Activated naive CD4-positive, alpha-beta T cell treated with anti-CD3 and anti-CD28 coated beads for 36 hours (primary cell): Measurements from ENCODE around the gene ETFB. TPM values are rescaled to one million over a fixed set of nuclear protein-coding genes. Genes with fewer than 3 reads are reported as not detected.

Source experiments
- CTCF ChIA-PET: fragments of 350-600 bp; sonication (Branson Sonifier 250); formaldehyde crosslinking; loops from one replicate; lab custom pipeline; 2021; ENCODE audit warnings: antibody characterized with exemption; lab: Charles Lee
- DNase-seq: peaks from one replicate; pipeline ENCODE4 v3.0.0-alpha.2; 2020
- H3K27ac Mint-ChIP-seq: one replicate; pipeline ENCODE4 v1.8.0; 2021; ENCODE audit warnings: mild to moderate bottlenecking, mixed read lengths
- H3K27me3 Mint-ChIP-seq: one replicate; pipeline ENCODE4 v1.8.0; 2021; ENCODE audit warnings: low read depth, mixed read lengths
- H3K36me3 Mint-ChIP-seq: one replicate; pipeline ENCODE4 v1.8.0; 2021; ENCODE audit warnings: low read depth, mixed read lengths
- H3K4me1 Mint-ChIP-seq: one replicate; pipeline ENCODE4 v1.8.0; 2021; ENCODE audit warnings: low read depth, mixed read lengths
- H3K4me3 Mint-ChIP-seq: one replicate; pipeline ENCODE4 v1.8.0; 2021; ENCODE audit warnings: mild to moderate bottlenecking, moderate library complexity, mixed read lengths
- H3K9me3 Mint-ChIP-seq: one replicate; pipeline ENCODE4 v1.8.0; 2021; ENCODE audit warnings: mixed read lengths
- intact Hi-C: fragments of 100-400 bp; cut with micrococcal nuclease; formaldehyde crosslinking; loops from one replicate; pipeline ENCODE4 v1.15.1; 2023
- total RNA-seq, 2 experiments: library from RNA; stranded (reverse); gene quantifications; one replicate each; pipeline ENCODE4 v1.2.3, GENCODE V29; 2021

ETFB gene
- total RNA-seq, 2 experiments from 2014 or later = 118 to 128 TPM

- Mint-ChIP-seq H3K4me1 (peaks cover 65% of the 10 kb centered on the region), H3K36me3 (no peaks in the 10 kb centered on the region), H3K9me3 (peaks cover 3% of the 10 kb centered on the region), H3K27ac (peak overlapping the region; percentile 88), H3K4me3 (peak overlapping the region; percentile 60), H3K27me3 (no peaks in the 10 kb centered on the region)
- intact Hi-C loops = no loop called here
- CTCF ChIA-PET = no interaction called here
- no peak for DNase-seq
Measured at GRCh38 chr19:51371186-51371690, 5.0 kb upstream of the ETFB start.

GRCh38 chr19:51370230-51370629 lies 4.0 kb upstream of the ETFB start:
- H3K4me3 Mint-ChIP-seq = peak overlapping the region; percentile 48
- CTCF ChIA-PET = no interaction called here
- intact Hi-C loops = no loop called here
- H3K27me3 Mint-ChIP-seq = no peaks in the 10 kb centered on the region
- H3K4me1 Mint-ChIP-seq = peaks cover 61% of the 10 kb centered on the region
- no peak overlapping the region for H3K27ac Mint-ChIP-seq
- no peak for DNase-seq
- peaks cover 3% of the 10 kb centered on the region for H3K9me3 Mint-ChIP-seq
- no peaks in the 10 kb centered on the region for H3K36me3 Mint-ChIP-seq

DNA sequence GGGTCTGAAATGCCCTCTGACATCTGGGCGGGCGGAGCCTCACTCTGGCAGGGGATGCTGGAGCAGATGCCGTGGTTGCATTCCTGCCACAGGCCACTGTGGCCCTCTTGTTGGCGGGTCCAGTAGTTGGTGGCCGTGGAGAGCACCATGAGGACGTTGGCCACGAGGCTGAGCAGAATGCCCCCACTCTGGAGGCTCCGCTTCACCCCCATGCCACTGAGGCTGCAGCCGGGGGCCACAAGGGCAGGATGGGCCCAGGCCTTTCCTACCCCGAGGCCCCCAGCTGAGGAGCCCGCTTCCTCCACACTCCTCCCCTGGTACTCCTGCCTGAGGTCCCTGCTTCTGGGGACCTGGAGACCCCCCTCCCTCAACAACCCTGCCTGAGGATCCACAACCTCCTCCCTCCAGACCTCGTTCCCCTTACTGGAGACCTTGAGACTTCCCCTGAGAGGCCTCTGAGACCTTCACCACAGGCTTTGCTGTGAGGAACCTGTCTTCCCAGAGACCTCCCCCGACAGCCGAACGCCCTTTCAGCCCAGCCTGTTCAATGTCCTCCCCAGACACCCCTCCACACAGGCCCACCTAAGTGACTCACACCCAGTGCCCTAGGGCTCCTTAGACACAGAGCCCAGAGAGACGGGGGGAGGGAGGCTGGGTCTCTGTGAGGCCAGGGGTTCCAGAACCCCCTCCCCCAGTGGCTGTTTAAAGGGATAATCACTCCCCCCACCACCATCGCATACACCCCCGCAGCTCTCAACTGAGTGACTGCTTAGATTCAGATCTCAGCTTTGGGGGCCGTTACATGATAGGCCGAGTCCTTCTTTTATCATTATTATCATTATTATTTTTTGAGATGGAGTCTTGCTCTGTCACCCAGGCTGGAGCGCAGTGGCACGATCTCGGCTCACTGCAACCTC lies 2.4 kb upstream of the ETFB start, which contains the start of gene CLDND2:
Gene CLDND2 (minus strand): TSS at position 638 of the 917 bp plus-strand sequence. CDS start 426 bp downstream, at position 212.
- no peak for DNase-seq
- Mint-ChIP-seq H3K4me1 (peaks cover 58% of the 10 kb centered on the region), H3K36me3 (no peaks in the 10 kb centered on the region), H3K27ac (peak within 1 kb of the TSS; percentile 95), H3K4me3 (peak within 1 kb of the TSS; percentile 94), H3K9me3 (peaks cover under 1% of the 10 kb centered on the region), H3K27me3 (no peaks in the 10 kb centered on the region)
- intact Hi-C loops = loop anchor here (5.0 kb wide), 1 partner anchor 256 kb away; no protein-coding TSS in a partner anchor
- CTCF ChIA-PET = no interaction called here

- Mint-ChIP-seq H3K4me3 (peak overlapping the region; percentile 94), H3K9me3 (no peaks in the 10 kb centered on the region), H3K27me3 (no peaks in the 10 kb centered on the region), H3K4me1 (peaks cover 58% of the 10 kb centered on the region), H3K36me3 (no peaks in the 10 kb centered on the region), H3K27ac (peak overlapping the region; percentile 95)
- CTCF ChIA-PET = interaction anchor here (0.7 kb wide), 1 partner anchor 26 kb away, joined by 5 read pairs; the partner anchor contains the start of gene VSIG10L
- DNase-seq = peak; percentile 99
- intact Hi-C loops = loop anchor here (1.0 to 5.0 kb wide), 5 partner anchors 27 to 337 kb away; no protein-coding TSS in a partner anchor
Measured at GRCh38 chr19:51367565-51368365, 1.6 kb upstream of the ETFB start.

- DNase-seq = peak; percentile 55
- no peaks in the 10 kb centered on the region for H3K9me3 Mint-ChIP-seq
- H3K27me3 Mint-ChIP-seq = no peaks in the 10 kb centered on the region
- CTCF ChIA-PET = interaction anchor here (0.7 kb wide), 1 partner anchor 25 kb away, joined by 5 read pairs; the partner anchor contains the start of gene VSIG10L
- H3K27ac Mint-ChIP-seq = peak overlapping the region; percentile 95
- peaks cover 57% of the 10 kb centered on the region for H3K4me1 Mint-ChIP-seq
- peak overlapping the region; percentile 94 for H3K4me3 Mint-ChIP-seq
- intact Hi-C loops = loop anchor here (1.0 to 5.0 kb wide), 5 partner anchors 27 to 337 kb away; no protein-coding TSS in a partner anchor
- H3K36me3 Mint-ChIP-seq = no peaks in the 10 kb centered on the region
Measured at GRCh38 chr19:51367255-51367564, 1.0 kb upstream of the ETFB start.

- no peaks in the 10 kb centered on the region for H3K9me3 Mint-ChIP-seq
- H3K36me3 Mint-ChIP-seq = peaks cover 3% of the 10 kb centered on the region
- peak; percentile 98 for DNase-seq
- CTCF ChIA-PET = no interaction called here
- peaks cover 51% of the 10 kb centered on the region for H3K4me1 Mint-ChIP-seq
- peak overlapping the region; percentile 95 for H3K27ac Mint-ChIP-seq
- intact Hi-C loops = loop anchor here (1.0 to 5.0 kb wide), 5 partner anchors 27 to 338 kb away; no protein-coding TSS in a partner anchor
- H3K27me3 Mint-ChIP-seq = no peaks in the 10 kb centered on the region
- peak overlapping the region; percentile 94 for H3K4me3 Mint-ChIP-seq
Measured at GRCh38 chr19:51366389-51367254, 434 bp upstream of the ETFB start.

GRCh38 chr19:51365211-51365964 lies 800 bp downstream of the ETFB start:
- Mint-ChIP-seq H3K36me3 (peaks cover 3% of the 10 kb centered on the region), H3K27me3 (no peaks in the 10 kb centered on the region), H3K4me3 (peak overlapping the region; percentile 94), H3K4me1 (peaks cover 42% of the 10 kb centered on the region), H3K27ac (peak overlapping the region; percentile 95), H3K9me3 (no peaks in the 10 kb centered on the region)
- CTCF ChIA-PET = interaction anchor here (1.0 kb wide), 1 partner anchor 31 kb away, joined by 7 read pairs; no protein-coding TSS in a partner anchor
- intact Hi-C loops = loop anchor here (5.0 kb wide), 1 partner anchor 253 kb away; no protein-coding TSS in a partner anchor
- DNase-seq = peak; percentile 29

DNA sequence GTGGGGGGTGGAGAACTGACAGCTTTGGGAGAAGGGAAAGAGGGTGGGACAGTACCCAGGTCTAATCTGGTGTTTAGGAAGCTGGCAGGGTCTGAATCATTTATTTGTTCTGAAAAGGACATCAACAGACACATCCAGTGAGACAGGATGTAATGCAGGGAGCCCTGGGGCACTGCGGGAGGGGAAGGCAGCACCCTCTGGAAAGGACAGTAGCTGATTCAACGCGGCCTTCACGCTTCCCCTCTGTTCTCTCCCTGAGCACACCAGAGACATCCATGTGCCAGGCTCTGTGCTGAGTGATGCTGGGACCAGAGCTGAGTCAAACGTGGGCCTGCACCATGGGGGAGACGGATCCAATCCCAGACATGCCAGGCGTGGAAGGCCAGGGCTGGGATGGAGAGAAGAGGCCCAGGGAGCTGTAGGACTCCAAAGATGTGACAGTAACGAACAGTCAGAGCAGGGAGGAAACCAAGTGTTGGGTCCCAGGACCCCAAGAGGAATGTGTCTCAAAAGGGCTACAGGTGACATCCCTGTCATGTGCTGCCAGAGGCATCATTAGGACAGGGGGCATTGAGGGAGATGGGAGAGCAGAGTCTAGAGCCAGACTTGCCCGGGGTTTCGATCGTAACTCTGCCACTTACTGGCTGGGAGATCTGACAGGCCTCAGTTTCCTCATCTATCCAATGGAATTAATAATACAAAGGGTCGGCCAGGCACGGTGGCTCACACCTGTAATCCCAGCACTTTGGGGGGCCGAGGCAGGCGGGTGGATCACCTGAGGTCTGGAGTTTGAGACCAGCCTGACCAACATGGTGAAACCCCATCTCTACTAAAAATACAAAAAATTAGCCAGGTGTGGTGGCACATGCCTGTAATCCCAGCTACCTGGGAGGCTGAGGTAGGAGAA lies 1.7 kb downstream of the ETFB start:
- CTCF ChIA-PET = no interaction called here
- H3K27ac Mint-ChIP-seq = peak overlapping the region; percentile 1
- peaks cover 3% of the 10 kb centered on the region for H3K36me3 Mint-ChIP-seq
- H3K27me3 Mint-ChIP-seq = no peaks in the 10 kb centered on the region
- H3K4me1 Mint-ChIP-seq = peaks cover 39% of the 10 kb centered on the region
- H3K4me3 Mint-ChIP-seq = peak overlapping the region; percentile 46
- DNase-seq = peak; percentile 28
- no peaks in the 10 kb centered on the region for H3K9me3 Mint-ChIP-seq
- intact Hi-C loops = loop anchor here (5.0 kb wide), 1 partner anchor 252 kb away; no protein-coding TSS in a partner anchor

GRCh38 chr19:51361239-51361638 lies 4.9 kb downstream of the ETFB start:
- Mint-ChIP-seq H3K27me3 (no peaks in the 10 kb centered on the region), H3K4me3 (no peak overlapping the region), H3K9me3 (no peaks in the 10 kb centered on the region), H3K36me3 (peaks cover 5% of the 10 kb centered on the region), H3K4me1 (peaks cover 34% of the 10 kb centered on the region), H3K27ac (no peak overlapping the region)
- DNase-seq = no peak
- intact Hi-C loops = no loop called here
- CTCF ChIA-PET = no interaction called here

GRCh38 chr19:51359294-51359693 lies 6.9 kb downstream of the ETFB start:
- CTCF ChIA-PET = interaction anchor here (0.7 to 1.2 kb wide), 7 partner anchors 10 to 339 kb away, joined by 3 to 5 read pairs (median 3); no protein-coding TSS in a partner anchor
- peaks cover 5% of the 10 kb centered on the region for H3K36me3 Mint-ChIP-seq
- H3K27ac Mint-ChIP-seq = no peak overlapping the region
- intact Hi-C loops = no loop called here
- peaks cover 36% of the 10 kb centered on the region for H3K4me1 Mint-ChIP-seq
- no peaks in the 10 kb centered on the region for H3K27me3 Mint-ChIP-seq
- no peaks in the 10 kb centered on the region for H3K9me3 Mint-ChIP-seq
- no peak for DNase-seq
- H3K4me3 Mint-ChIP-seq = no peak overlapping the region
